BLaER1 treated with 17β-estradiol and CSF1 and Interleukin-3, amounts not matched to agents 10 nM and 100 nM (cell line): Measurements from ENCODE around the gene TNKS1BP1.

ENCODE experiments used
- H3K27ac ChIP-seq, 11 experiments: shearing (Covaris generic); formaldehyde crosslinking; 2 replicates each; pipeline ENCODE4 v1.8.1; 2022
- H3K27me3 ChIP-seq, 11 experiments: shearing (Covaris generic); formaldehyde crosslinking; 2 replicates each; pipeline ENCODE4 v1.8.1; 2022
- H3K36me3 ChIP-seq, 11 experiments: shearing (Covaris generic); formaldehyde crosslinking; 2 replicates each; pipeline ENCODE4 v1.8.1; 2022
- H3K4me1 ChIP-seq, 10 experiments: shearing (Covaris generic); formaldehyde crosslinking; 2 replicates each; pipeline ENCODE4 v1.8.1; 2022
- H3K4me2 ChIP-seq, 11 experiments: shearing (Covaris generic); formaldehyde crosslinking; 2 replicates each; pipeline ENCODE4 v1.8.1; 2022
- H3K4me3 ChIP-seq, 10 experiments: shearing (Covaris generic); formaldehyde crosslinking; 2 replicates each; pipeline ENCODE4 v1.8.1; 2022
- H3K9ac ChIP-seq, 11 experiments: shearing (Covaris generic); formaldehyde crosslinking; 2 replicates each; pipeline ENCODE4 v1.8.1; 2022
- H3K9me3 ChIP-seq, 11 experiments: shearing (Covaris generic); formaldehyde crosslinking; replicated peaks in 1 of 11; 2 replicates each; pipeline ENCODE4 v1.8.1; 2022
- H4K20me1 ChIP-seq, 11 experiments: shearing (Covaris generic); formaldehyde crosslinking; 2 replicates each; pipeline ENCODE4 v1.8.1; 2022
- Cebpa-rat ChIP-seq, 11 experiments: shearing (Covaris generic); IDR thresholded peaks; 2 replicates each; pipeline ENCODE4 v1.8.1; 2022

The TNKS1BP1 gene

GRCh38 chr11:57324886-57325734, at the start of gene TNKS1BP1:
Gene TNKS1BP1, minus strand, starts transcription at chr11:57324952. Its CDS starts 3,067 bp downstream, at chr11:57321885.
- Histone ChIP-seq H3K4me3 (peak within 1 kb of the TSS; percentile 56 to 74 (median 63)), H3K9ac (peak within 1 kb of the TSS; percentile 74 to 88 (median 84)), H3K4me2 (peak within 1 kb of the TSS; percentile 88 to 100 (median 95)), H3K27me3 (no peaks in the 10 kb centered on the region), H3K4me1 (peaks cover 43 to 67% (median 52%) of the 10 kb centered on the region in 10 experiments), H3K36me3 (peaks cover 43 to 62% (median 55%) of the 10 kb centered on the region in 11 experiments), H3K9me3 (no peaks in the 10 kb centered on the region), H4K20me1 (peaks cover 0 to 43% (median 15%) of the 10 kb centered on the region in 11 experiments; a peak in 15 of 22 replicates), H3K27ac (peak within 1 kb of the TSS; percentile 76 to 91 (median 87))
- peak in 8 of 11 experiments; percentile 26 to 87 (median 60); a peak in 11 of 22 replicates for TF ChIP-seq Cebpa-rat (IDR thresholded peaks at IDR 0.05)

DNA sequence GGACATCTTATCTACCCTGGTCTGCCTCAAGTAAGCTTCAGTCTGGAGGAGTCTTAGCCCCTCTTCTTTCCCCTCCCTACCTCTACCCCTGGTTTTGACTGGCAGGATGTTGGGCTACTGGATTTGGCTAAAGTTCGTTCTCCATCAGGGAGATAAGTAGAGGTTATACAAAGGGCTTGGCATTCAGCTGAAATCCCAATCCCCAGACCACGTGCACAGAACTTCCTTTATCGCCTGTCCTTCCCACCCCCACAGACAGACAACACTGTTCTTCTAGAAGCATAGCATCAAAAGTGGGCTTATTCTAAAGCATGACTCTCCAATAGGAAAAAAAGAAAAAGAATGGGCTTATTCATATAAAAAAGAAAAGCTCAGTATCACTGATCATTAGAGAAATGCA, 48.4 kb upstream of the TNKS1BP1 start:
- Histone ChIP-seq H3K9me3 (peaks cover 0 to 8% (median 0%) of the 10 kb centered on the region in 11 experiments; a peak in 1 of 22 replicates), H3K9ac (no peak overlapping the region), H3K27ac (no peak overlapping the region), H3K27me3 (no peaks in the 10 kb centered on the region), H4K20me1 (0 out of 22 replicates have a peak, but pooled peaks cover 0 to 3% (median 0%) of the 10 kb centered on the region in 11 experiments), H3K4me3 (no peak overlapping the region), H3K4me2 (no peak overlapping the region), H3K4me1 (peaks cover 16 to 45% (median 34%) of the 10 kb centered on the region in 10 experiments), H3K36me3 (no peaks in the 10 kb centered on the region)
- no peak for TF ChIP-seq Cebpa-rat (IDR thresholded peaks at IDR 0.05)

DNA sequence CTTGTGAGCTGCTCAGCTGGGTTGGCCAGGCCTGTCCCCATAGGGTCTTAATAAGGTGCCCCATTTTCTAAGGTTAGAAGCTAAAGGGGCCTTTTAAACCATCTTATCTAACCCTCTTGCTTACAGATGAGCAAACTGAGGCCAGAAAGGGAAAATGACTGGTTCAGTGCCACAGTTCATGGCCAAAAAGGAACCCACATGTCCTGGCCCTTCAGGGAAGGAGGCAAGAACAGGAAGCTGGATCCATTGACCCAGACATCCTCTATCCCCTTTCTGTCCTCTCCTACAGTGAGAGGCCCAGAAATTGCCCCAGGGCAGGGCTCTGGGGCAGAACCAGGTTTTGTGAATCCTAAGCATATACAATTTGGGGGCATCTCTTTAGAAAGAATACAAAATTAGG, 46.2 kb upstream of the TNKS1BP1 start:
- no peaks in the 10 kb centered on the region for H3K36me3 ChIP-seq
- no peak overlapping the region for H3K9ac ChIP-seq
- no peaks in the 10 kb centered on the region for H3K27me3 ChIP-seq
- no peak overlapping the region for H3K4me3 ChIP-seq
- peak overlapping the region in 8 of 11 experiments; percentile 13 to 49 (median 18); a peak in 12 of 22 replicates for H3K4me2 ChIP-seq
- H4K20me1 ChIP-seq, result no peaks in the 10 kb centered on the region
- peaks cover 16 to 45% (median 34%) of the 10 kb centered on the region in 10 experiments for H3K4me1 ChIP-seq
- peaks cover 0 to 8% (median 0%) of the 10 kb centered on the region in 11 experiments; a peak in 1 of 22 replicates for H3K9me3 ChIP-seq
- H3K27ac ChIP-seq, result no peak overlapping the region
- TF ChIP-seq Cebpa-rat (IDR thresholded peaks at IDR 0.05), result no peak

DNA sequence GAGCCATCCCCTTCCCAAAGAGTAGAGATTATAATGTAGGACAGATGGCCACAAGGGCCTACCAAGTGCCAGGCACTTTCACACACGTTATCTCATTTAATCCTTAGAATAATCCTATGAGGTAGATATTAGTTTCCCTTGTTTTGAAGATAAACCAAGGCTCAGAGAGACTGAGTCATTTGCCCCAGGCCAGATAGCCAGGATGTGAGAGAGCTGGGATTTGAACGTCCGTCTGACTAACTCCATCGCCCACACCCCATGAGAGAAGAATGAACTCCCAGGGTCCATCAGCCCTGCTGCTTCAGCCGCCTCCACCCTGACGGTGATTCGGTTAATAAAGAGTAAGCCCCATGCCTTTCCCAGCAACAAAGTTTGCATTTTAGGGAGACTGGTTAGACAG, 45.5 kb upstream of the TNKS1BP1 start:
- H3K36me3 ChIP-seq, result no peaks in the 10 kb centered on the region
- H3K27me3 ChIP-seq, result no peaks in the 10 kb centered on the region
- no peak overlapping the region for H3K4me3 ChIP-seq
- peaks cover 9 to 39% (median 27%) of the 10 kb centered on the region in 10 experiments for H3K4me1 ChIP-seq
- peaks cover 0 to 8% (median 0%) of the 10 kb centered on the region in 11 experiments; a peak in 1 of 22 replicates for H3K9me3 ChIP-seq
- TF ChIP-seq Cebpa-rat (IDR thresholded peaks at IDR 0.05), result no peak
- no peak overlapping the region for H3K9ac ChIP-seq
- no peak overlapping the region for H3K27ac ChIP-seq
- peak overlapping the region in 2 of 11 experiments; percentile 13 to 44; a peak in 3 of 22 replicates for H3K4me2 ChIP-seq
- H4K20me1 ChIP-seq, result no peaks in the 10 kb centered on the region

GRCh38 chr11:57368845-57369232, 44.1 kb upstream of the TNKS1BP1 start:
- H3K36me3 ChIP-seq, result no peaks in the 10 kb centered on the region
- H4K20me1 ChIP-seq, result no peaks in the 10 kb centered on the region
- H3K27me3 ChIP-seq, result no peaks in the 10 kb centered on the region
- peaks cover 0 to 6% (median 0%) of the 10 kb centered on the region in 11 experiments; a peak in 1 of 22 replicates for H3K9me3 ChIP-seq
- H3K9ac ChIP-seq, result no peak overlapping the region
- no peak overlapping the region for H3K27ac ChIP-seq
- peaks cover 0 to 38% (median 19%) of the 10 kb centered on the region in 10 experiments; a peak in 16 of 20 replicates for H3K4me1 ChIP-seq
- TF ChIP-seq Cebpa-rat (IDR thresholded peaks at IDR 0.05), result no peak
- H3K4me2 ChIP-seq, result peak overlapping the region in 5 of 11 experiments; percentile 1 to 35 (median 18); a peak in 6 of 22 replicates
- no peak overlapping the region for H3K4me3 ChIP-seq

DNA sequence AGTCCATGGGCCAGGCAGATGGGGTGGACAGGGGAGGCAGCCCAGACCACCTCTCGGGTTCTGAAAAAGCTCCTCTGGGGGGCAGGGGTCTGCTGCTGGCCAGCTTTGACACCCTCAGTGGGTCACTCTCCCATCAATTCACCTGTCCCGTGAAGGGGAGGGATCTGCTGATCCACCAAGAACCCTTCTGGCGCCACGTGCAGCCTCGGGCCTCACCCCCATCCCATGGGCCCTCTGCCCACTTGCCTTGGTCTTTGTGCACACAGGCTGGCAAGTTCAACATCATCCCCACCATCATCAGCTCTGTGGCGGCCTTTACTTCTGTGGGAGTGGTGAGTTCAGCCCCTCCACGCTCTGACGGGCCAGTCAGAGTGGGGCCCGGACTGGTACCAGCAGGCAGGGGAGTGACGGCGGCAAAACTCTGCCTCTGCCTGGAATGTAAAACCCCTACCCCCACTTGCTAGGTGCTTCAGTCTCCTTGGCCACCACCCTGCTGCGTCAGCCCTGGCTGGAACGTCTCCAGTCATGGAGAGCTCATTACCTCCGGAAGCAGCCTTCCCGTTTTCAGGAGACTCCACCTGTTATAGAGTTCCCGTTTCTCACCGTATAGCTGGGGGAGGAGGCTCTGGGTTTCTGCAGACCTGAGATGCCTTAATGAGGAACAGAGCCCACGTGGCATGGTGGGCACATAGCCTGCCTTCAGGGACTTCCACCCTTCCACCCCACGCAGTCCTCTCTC, 43.5 kb upstream of the TNKS1BP1 start:
- TF ChIP-seq Cebpa-rat (IDR thresholded peaks at IDR 0.05), result no peak

GRCh38 chr11:57364851-57365660, 40.3 kb upstream of the TNKS1BP1 start:
- no peak overlapping the region for H3K27ac ChIP-seq
- H3K9me3 ChIP-seq, result no peaks in the 10 kb centered on the region
- no peaks in the 10 kb centered on the region for H4K20me1 ChIP-seq
- H3K4me2 ChIP-seq, result no peak overlapping the region
- no peak overlapping the region for H3K9ac ChIP-seq
- H3K4me3 ChIP-seq, result no peak overlapping the region
- H3K36me3 ChIP-seq, result no peaks in the 10 kb centered on the region
- peaks cover 0 to 19% (median 11%) of the 10 kb centered on the region in 10 experiments; a peak in 12 of 20 replicates for H3K4me1 ChIP-seq
- no peaks in the 10 kb centered on the region for H3K27me3 ChIP-seq
- no peak for TF ChIP-seq Cebpa-rat (IDR thresholded peaks at IDR 0.05)

More for the DNA sequence above, 43.5 kb upstream of the TNKS1BP1 start:
- H3K4me2 ChIP-seq, result peak overlapping the region in 5 of 11 experiments; percentile 1 to 35 (median 18); a peak in 6 of 22 replicates
- H3K9me3 ChIP-seq, result 0 out of 22 replicates have a peak, but pooled peaks cover 0 to 2% (median 0%) of the 10 kb centered on the region in 11 experiments
- H3K27me3 ChIP-seq, result no peaks in the 10 kb centered on the region
- H3K4me3 ChIP-seq, result no peak overlapping the region
- no peaks in the 10 kb centered on the region for H4K20me1 ChIP-seq
- H3K9ac ChIP-seq, result no peak overlapping the region
- no peaks in the 10 kb centered on the region for H3K36me3 ChIP-seq
- H3K27ac ChIP-seq, result no peak overlapping the region
- peaks cover 0 to 38% (median 19%) of the 10 kb centered on the region in 10 experiments; a peak in 16 of 20 replicates for H3K4me1 ChIP-seq
